HG02852 (cell line): ENCODE data around the gene THBS3.
"Not testable (repeated sequence)": the region's sequence is repeated elsewhere in the genome, so short reads cannot be mapped to it uniquely, and the experiment has no call there.

Experiments used
- ATAC-seq: cut with Tn5 transposase; IDR thresholded peaks from one replicate; pipeline ENCODE4 v1.9.1; 2021; ENCODE audit warnings: mild to moderate bottlenecking, moderate library complexity; ENCODE audit not compliant: unreplicated experiment

The THBS3 gene

DNA sequence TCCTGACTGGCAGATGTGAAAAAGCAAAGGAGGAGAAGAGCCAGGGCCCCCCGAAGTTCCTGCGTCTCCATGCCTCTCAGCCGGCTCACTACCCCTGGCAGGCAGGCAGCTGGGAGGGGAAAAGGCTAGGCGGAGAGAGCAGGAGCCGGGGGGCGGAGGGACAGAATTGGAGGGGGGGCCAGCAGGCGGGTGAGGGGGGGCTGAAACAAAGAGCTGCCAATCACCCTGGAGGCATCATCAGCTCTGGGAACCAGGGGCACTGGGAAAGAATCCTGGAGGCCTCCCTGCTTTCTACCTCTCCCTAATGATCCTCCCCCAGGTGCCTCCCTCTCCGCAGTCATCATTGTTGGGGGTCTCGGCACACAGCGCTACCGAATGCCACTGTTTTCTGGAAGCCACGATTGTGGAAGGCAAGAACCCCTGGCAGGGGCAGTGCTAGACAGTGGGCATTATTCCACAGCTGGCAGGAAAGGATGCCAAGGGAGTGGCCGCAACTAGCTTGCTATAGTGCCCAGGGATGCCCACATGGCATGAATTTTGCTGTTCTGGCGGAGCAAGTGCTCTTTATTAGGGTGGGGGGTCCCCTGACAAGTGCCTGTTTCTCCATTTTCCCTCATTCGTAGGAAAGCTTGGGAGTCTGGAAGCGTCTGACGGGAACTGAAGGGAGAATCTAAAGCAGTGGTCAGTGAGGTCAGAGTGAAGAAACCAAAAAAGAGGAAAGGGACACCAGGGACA is at the start of gene THBS3:
Gene THBS3 (minus strand): TSS at position 92 of the 735 bp plus-strand sequence. CDS start 21 bp downstream, at position 71.
- no peak for ATAC-seq

GRCh38 chr1:155256058-155256852 is 48.6 kb upstream of the THBS3 start:
- no peak for ATAC-seq

DNA sequence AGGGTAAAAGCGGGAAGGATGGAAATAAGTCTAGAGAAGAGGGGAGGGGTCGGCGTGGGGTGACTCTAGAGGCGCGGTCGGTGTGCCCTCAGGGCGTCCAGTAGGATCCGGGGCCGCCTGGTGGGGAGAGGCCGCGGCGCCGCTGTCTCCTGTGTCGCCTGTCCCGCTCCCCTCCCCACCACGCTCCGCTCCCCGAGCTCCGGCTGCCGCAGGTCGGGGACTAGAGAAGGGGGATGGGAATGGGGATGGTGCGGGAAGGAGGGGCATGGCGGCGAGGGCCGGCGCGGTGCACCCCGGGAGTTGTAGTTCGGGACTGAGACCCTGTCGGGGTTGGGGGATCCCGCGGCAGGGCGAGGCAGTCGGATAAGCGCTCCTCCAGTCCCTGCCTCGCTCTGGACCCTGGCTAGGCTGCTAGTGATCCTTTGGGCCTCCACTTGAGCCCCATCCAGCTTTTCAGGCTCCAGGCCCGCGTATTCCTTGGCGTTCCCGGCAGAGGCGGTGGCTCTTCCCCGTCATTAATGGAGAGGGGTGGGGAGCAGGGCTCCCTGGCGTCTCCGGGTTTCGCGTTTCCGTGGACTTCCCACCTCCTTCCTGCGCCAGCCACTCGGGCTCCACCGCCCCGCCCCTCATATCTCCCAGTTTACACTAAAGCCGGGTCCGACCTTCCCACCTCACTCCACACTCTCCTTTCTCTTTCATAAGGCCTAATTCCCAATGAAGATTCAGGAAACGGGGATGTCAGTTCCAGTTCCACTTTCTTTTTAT is 47.7 kb upstream of the THBS3 start, which contains the start of gene ENTREP3:
Gene ENTREP3 (minus strand): TSS at position 241 of the 765 bp plus-strand sequence. CDS start 606 bp downstream, outside the sequence.
- ATAC-seq = peak; percentile 64

DNA sequence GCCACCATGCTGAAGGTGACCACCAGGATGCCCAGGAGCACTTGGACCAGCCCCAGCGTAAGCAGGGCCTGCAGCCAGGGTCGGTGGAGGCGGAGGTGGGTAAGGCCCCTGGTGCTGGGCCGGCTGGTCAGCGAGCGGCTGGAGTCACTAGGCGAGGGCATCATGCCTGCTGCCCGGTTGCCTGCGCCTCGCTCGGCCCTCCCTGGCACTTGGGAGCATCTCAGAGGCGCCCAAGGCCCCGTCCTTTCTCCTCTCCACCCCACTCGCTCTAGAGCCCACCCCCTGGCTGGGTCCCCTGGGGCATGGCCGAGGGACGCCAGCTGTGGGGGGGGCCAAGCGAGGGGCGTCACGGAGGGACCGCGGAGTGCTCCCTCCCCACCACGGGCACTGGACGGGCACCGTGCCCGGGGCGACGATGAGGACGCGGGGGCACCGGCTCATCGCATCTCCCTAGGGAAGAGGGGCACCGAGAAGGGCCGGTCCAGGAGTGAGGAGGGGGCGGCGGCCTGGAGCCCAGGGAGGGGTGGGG is 47.1 kb upstream of the THBS3 start:
- no peak for ATAC-seq

- no peak for ATAC-seq
These were observed 46.6 kb upstream of the THBS3 start for GRCh38 chr1:155254228-155254713.

- ATAC-seq = no peak
These were observed 46.1 kb upstream of the THBS3 start for GRCh38 chr1:155253797-155254196.

GRCh38 chr1:155253208-155253607 is 45.5 kb upstream of the THBS3 start:
- no peak for ATAC-seq

DNA sequence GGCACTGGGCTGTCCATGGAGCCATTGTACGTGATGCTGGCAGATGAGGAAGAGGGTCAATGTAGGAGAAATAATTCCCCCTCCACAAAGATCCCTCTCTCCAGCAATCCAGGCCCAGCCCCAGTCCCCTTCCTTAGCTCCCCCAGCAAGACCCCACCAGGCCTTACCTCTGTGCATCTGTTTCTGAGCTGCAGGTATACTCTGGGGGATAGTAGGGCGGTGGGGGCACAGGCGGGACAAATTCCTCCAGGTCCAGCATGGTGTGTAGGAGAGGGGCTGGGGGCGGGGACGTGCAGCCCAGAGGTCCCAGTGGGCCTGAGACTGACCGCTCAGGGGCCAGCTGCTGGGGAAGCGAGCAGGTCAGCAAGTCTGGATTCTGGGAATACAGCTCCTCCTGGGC is 43.9 kb upstream of the THBS3 start:
- ATAC-seq = no peak

DNA sequence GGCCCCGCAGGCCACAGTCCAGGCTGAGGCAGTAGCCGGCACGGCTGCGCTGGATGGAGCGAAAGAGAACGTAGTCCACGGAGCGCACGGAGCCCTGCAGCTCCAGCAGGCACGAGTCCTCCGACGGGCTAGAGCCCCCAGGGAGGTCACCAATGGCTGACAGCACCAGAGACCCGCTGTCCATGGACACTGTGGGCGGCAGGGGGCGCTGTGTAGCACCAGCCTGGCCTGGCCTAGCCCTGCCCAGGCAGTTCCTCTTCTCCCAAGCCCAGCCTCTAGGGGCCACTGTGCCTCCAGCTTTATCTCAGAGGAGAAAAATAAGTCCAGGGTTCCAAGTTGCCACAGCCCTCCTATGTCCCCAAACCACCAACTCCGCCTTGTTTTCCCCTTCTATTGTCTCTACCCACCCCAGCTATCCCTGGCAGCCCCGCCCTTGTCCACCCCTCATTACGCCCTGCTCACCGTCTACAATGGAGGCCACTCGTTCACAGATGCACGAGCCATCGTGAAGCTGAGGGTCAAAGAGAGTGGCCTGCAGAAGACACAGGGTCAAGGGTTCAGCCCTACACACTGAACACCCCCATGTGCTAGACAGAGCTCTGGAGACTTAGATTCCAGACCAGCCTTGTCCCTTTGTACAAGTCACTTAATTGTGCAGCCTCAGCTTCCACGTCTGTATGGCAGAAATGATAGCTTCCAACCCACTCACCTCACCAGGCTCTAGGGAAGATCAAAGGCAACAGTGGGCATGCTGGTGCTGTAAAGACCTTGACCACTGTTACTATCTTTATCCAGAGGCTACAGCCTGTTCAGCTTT is 43.1 kb upstream of the THBS3 start:
- peak; percentile 84 for ATAC-seq

- ATAC-seq = no peak
These were observed 42.5 kb upstream of the THBS3 start for GRCh38 chr1:155250246-155250632.

- ATAC-seq = no peak
These were observed 40.2 kb upstream of the THBS3 start for GRCh38 chr1:155247667-155248553.

DNA sequence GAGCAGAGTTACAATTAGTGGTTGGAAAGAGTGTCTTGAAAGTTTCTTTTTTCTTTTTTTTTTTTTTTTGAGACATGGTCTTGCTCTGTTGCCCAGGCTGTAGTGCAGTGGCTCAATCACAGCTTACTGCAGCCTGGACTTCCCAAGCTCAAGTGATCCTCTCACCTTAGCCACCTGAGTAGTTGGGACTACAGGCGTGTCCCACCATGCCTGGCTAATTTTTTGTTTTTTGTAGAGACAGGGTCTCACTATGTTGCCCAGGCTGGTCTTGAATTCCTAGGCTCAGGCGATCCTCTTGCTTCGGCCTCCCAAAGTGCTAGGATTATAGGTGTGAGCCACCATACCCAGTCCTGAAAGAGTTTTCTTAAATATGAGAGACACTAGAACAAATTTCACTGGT is 39.1 kb upstream of the THBS3 start:
- ATAC-seq = not testable (repeated sequence)

DNA sequence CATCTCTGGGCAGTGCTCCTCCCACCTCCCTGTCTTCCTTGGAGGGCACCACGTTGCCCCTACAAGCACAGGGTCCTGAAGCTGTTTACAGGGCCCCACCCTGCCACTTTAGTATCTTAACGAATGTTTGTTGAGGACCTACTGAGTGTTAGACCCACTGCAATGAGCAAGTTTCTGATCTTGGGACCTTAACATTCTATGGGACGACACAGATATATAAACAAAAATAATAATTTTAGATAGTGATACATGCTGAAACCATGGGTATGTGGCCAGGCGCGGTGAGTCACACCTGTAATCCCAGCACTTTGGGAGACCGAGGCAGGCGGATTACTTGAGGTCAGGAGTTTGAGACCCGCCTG is 37.4 kb upstream of the THBS3 start:
- ATAC-seq = no peak

DNA sequence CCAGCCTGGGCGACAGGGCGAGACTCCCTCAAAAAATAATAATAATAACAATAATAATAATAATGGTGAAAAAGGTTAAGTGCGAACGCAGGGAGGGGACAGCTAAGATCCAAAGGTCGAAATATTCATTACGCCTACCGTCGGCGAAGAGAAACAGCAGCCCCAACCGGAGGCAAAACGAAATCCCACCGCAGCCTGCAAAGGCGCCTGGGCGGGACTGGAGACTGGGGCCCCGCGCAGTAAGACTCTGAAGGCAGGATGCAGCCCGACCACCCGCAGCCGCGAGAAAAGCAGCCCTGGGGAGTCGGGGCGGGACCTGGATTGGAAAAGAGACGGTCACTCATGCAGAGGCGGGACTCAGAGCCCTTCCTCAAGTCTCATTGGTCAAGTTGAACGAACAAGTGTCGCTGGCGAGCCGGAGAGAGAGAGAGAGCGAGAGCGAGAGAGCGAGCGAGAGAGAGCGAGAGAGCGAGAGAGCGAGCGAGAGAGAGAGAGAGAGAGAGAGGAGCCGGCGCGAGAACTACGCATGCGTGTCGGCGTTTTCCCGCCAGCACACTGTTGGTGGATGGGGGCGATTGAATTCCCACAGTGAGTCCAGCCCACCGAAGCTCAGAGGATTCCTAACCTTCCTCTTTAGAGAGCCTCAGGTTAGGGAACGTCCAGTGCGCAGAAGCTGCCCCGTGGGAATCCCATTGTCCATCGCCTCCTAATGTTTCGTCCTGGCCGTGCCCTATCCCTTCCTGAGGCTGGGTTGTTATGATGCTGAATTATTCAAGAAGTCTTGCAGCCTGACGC is 36.9 kb upstream of the THBS3 start:
- ATAC-seq = peak; percentile 83

DNA sequence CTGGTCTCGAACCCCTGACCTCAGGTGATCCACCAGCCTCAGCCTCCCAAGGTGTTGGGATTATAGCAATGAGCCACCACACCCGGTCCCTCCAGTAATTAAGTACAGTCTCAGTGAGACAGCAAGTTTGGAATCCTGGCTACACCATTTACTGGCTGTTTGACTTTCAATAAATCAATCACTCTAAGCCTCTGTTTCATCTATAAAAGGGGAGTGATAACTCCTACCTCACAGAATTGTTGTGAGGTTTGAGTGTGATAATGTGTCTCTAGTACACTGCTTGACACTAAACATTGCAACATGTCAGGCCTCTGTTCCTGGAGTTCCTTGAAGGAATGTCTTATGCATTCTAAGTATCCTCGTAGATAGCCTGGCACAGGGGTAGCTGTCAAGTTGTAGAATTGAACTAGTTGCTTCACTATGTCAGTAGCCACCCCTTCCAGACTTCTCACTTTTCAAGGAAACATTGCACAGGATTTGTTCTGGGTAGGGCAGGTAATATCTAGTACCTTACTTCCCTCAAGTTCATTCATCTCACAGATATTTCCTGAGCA is 35.2 kb upstream of the THBS3 start:
- no peak for ATAC-seq

GRCh38 chr1:155241841-155242264 is 34.2 kb upstream of the THBS3 start:
- ATAC-seq = no peak

DNA sequence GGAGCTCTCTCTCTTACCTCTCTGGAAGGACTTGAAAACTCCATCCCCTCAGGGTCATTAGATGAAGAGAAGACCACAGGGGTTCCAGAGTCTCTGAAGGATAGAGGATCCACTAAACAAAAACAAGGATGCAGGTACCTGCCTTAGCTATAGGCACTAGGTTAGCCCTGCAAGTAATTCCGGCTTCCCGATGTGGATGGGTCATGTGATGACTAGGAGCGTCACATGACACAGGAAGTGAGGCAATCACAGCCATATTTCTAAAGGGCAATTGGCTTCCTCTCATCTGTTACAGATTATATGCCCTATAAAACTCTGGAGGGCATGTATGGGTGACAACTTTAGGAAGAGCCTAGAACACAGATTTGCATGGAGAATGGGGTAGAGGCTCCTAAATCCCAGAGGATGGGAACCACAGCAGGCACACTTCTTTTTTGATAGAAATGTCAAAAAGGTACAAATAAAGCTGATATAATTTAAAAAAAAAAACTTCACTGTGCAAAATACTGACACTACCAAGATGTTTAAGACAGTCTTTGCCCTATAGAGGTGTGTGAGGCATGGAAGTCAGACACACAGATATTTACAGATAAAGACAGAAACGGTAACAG is 33.5 kb upstream of the THBS3 start:
- no peak for ATAC-seq

GRCh38 chr1:155236451-155236850 is 28.8 kb upstream of the THBS3 start:
- no peak for ATAC-seq
